Transverse colon (tissue), 4 donors: Measurements from ENCODE around the gene PCNT.

Experiments
- CTCF ChIP-seq, 5 experiments: fragments of 200-600 bp in 3 of 5; fragments of 450-650 bp in 2 of 5; sonication (generic) in 3 of 5; IDR thresholded peaks; 1 replicate in 2 of 5; 2 replicates in 3 of 5; pipeline ENCODE4 v1.5.1; 2016 to 2017; ENCODE audit warnings: antibody characterized with exemption in 5 of 5, inconsistent platforms in 3 of 5, mild to moderate bottlenecking in 2 of 5, moderate library complexity in 1 of 5
- POLR2A ChIP-seq: fragments of 450-650 bp; IDR thresholded peaks from one replicate; pipeline ENCODE4 v1.6.1; 2016; ENCODE audit warnings: antibody characterized with exemption, mild to moderate bottlenecking, moderate library complexity
- POLR2AphosphoS5 ChIP-seq, 3 donors: sonication (generic); formaldehyde crosslinking; IDR thresholded peaks; one replicate each; pipeline ENCODE4 v1.6.1; 2016; ENCODE audit warnings: antibody characterized with exemption in 3 of 3

GRCh38 chr21:46352164-46352515, 28.2 kb downstream of the PCNT start:
- TF ChIP-seq CTCF (IDR thresholded peaks at IDR 0.05) = no peak
- TF ChIP-seq POLR2AphosphoS5 (IDR thresholded peaks at IDR 0.05) = no peak
- TF ChIP-seq POLR2A = no peak
